HepG2 (cell line): ENCODE results near the gene CAPN10. TPM values are rescaled to one million over a fixed set of nuclear protein-coding genes. Genes with fewer than 3 reads are reported as not detected.

Experiments
- CC2D1A ChIP-seq: sonication (generic); formaldehyde crosslinking; IDR thresholded peaks from 2 replicates; pipeline ENCODE4 v1.8.1; 2023; ENCODE audit warnings: mild to moderate bottlenecking, missing genetic modification reagents
- FOXP1 ChIP-seq, 2 experiments: fragments of 450-650 bp in 1 of 2; IDR thresholded peaks; 2 replicates each; pipeline ENCODE4 v1.6.1; 2017 to 2018; ENCODE audit warnings: antibody characterized with exemption in 1 of 2
- GABPA ChIP-seq, 2 experiments: IDR thresholded peaks; 2 replicates each; pipeline ENCODE4 v1.6.1; 2011 to 2016; ENCODE audit warnings: low read depth in 2 of 2, low read length in 1 of 2, missing biosample characterization in 1 of 2, missing genetic modification characterization in 1 of 2
- HMGXB3 ChIP-seq: sonication (generic); formaldehyde crosslinking; IDR thresholded peaks from 2 replicates; pipeline ENCODE4 v1.4.0; 2020; ENCODE audit warnings: missing genetic modification reagents, borderline replicate concordance
- IRF1 ChIP-seq: sonication (generic); formaldehyde crosslinking; IDR thresholded peaks from 2 replicates; pipeline ENCODE4 v1.4.0; 2020; ENCODE audit warnings: low read depth, mild to moderate bottlenecking, missing genetic modification reagents
- JDP2 ChIP-seq: sonication (generic); formaldehyde crosslinking; IDR thresholded peaks from 2 replicates; pipeline ENCODE4 v1.8.1; 2022; ENCODE audit warnings: missing genetic modification reagents, borderline replicate concordance
- KDM5A ChIP-seq: fragments of 200-600 bp; sonication (generic); IDR thresholded peaks from 2 replicates; pipeline ENCODE4 v1.7.0; 2018; ENCODE audit warnings: antibody characterized with exemption, mild to moderate bottlenecking, low read length, borderline replicate concordance
- KLF12 ChIP-seq: sonication (generic); formaldehyde crosslinking; IDR thresholded peaks from 2 replicates; pipeline ENCODE4 v1.4.0; 2020; ENCODE audit warnings: missing genetic modification reagents, borderline replicate concordance
- MIXL1 ChIP-seq: IDR thresholded peaks from 2 replicates; pipeline ENCODE4 v1.6.1; 2016
- MTA1 ChIP-seq: sonication (generic); formaldehyde crosslinking; IDR thresholded peaks from 2 replicates; pipeline ENCODE4 v1.4.0; 2020; ENCODE audit warnings: missing genetic modification reagents, mild to moderate bottlenecking, borderline replicate concordance
- MXD3 ChIP-seq: IDR thresholded peaks from 2 replicates; pipeline ENCODE4 v1.6.1; 2016; ENCODE audit warnings: mild to moderate bottlenecking, missing biosample characterization, missing genetic modification reagents
- POLR2AphosphoS5 ChIP-seq: IDR thresholded peaks from 2 replicates; pipeline ENCODE4 v1.6.1; 2012; ENCODE audit warnings: low read depth, low read length
- PPARG ChIP-seq: conservative IDR thresholded peaks from 2 replicates; pipeline ENCODE4 v1.6.1; 2016; ENCODE audit warnings: missing biosample characterization, missing genetic modification reagents
- STAG1 ChIP-seq: sonication (generic); formaldehyde crosslinking; IDR thresholded peaks from 2 replicates; pipeline ENCODE4 v1.4.0; 2020; ENCODE audit warnings: missing genetic modification reagents
- TCF12 ChIP-seq, 2 experiments: fragments of 450-650 bp in 1 of 2; sonication (generic) in 1 of 2; formaldehyde crosslinking in 1 of 2; IDR thresholded peaks; 2 replicates each; pipeline versions ENCODE4 v1.6.1 to v1.8.0; 2017 to 2022; ENCODE audit warnings: antibody characterized with exemption in 1 of 2, mild to moderate bottlenecking in 1 of 2, missing genetic modification reagents in 1 of 2, moderate library complexity in 1 of 2
- ZBTB42 ChIP-seq: sonication (generic); formaldehyde crosslinking; IDR thresholded peaks from 2 replicates; pipeline ENCODE4 v1.5.0; 2020; ENCODE audit warnings: mild to moderate bottlenecking, missing genetic modification reagents
- ZNF382 ChIP-seq: sonication (generic); formaldehyde crosslinking; IDR thresholded peaks from 2 replicates; pipeline ENCODE4 v1.5.0; 2020; ENCODE audit warnings: missing genetic modification reagents, mild to moderate bottlenecking, borderline replicate concordance
- ZNF496 ChIP-seq: sonication (generic); formaldehyde crosslinking; IDR thresholded peaks from 2 replicates; pipeline ENCODE4 v1.8.1; 2023; ENCODE audit warnings: mild to moderate bottlenecking, moderate library complexity, missing genetic modification reagents; ENCODE audit not compliant: insufficient replicate concordance
- ZNF563 ChIP-seq: sonication (generic); formaldehyde crosslinking; IDR thresholded peaks from 2 replicates; pipeline ENCODE4 v1.8.0; 2022; ENCODE audit warnings: mild to moderate bottlenecking, moderate library complexity, missing genetic modification reagents
- ZNF570 ChIP-seq: sonication (generic); formaldehyde crosslinking; IDR thresholded peaks from 2 replicates; pipeline ENCODE4 v1.4.0; 2020; ENCODE audit warnings: mild to moderate bottlenecking, missing genetic modification reagents, borderline replicate concordance
- ZNF619 ChIP-seq: sonication (generic); formaldehyde crosslinking; IDR thresholded peaks from 2 replicates; pipeline ENCODE4 v1.4.0; 2020; ENCODE audit warnings: mild to moderate bottlenecking, missing genetic modification reagents
- ZNF672 ChIP-seq: sonication (generic); formaldehyde crosslinking; IDR thresholded peaks from 2 replicates; pipeline ENCODE4 v1.8.1; 2022; ENCODE audit warnings: missing genetic modification reagents
- ZNF746 ChIP-seq: sonication (generic); formaldehyde crosslinking; IDR thresholded peaks from 2 replicates; pipeline ENCODE4 v1.8.0; 2022; ENCODE audit warnings: mild to moderate bottlenecking, missing genetic modification reagents
- ZZZ3 ChIP-seq: sonication (generic); formaldehyde crosslinking; IDR thresholded peaks from 2 replicates; pipeline ENCODE4 v1.4.0; 2020; ENCODE audit warnings: missing genetic modification reagents, mild to moderate bottlenecking, borderline replicate concordance
- polyA plus RNA-seq, 8 experiments: library from polyadenylated mRNA; depleted of rRNA in 3 of 8; stranded (reverse) in 7 of 8; unstranded in 1 of 8; fragments of >200 nt; fragmentation: Illumina TruSeq in 4 of 8; extraction: Trizol in 4 of 8; gene quantifications; 2 replicates each; pipeline versions ENCODE4 v1.2.1 to v1.2.3, GENCODE V29; 2011 to 2016; ENCODE audit warnings: low read depth in 4 of 8, missing spikeins in 1 of 8, mixed read lengths in 1 of 8; ENCODE audit not compliant: insufficient read depth in 1 of 8
- total RNA-seq, 5 experiments: library from RNA; depleted of rRNA; stranded (reverse); fragments of >200 nt; fragmentation: Illumina TruSeq; extraction: Trizol; gene quantifications; 2 replicates each; pipeline ENCODE4 v1.2.3, GENCODE V29; 2016; ENCODE audit warnings: low read depth in 1 of 5

CAPN10 gene
- total and polyA plus RNA-seq, 2 of the 13 experiments (the other 11 are each of a cell fraction or from before 2014, with no cell fraction given), result 27.6 to 32.4 TPM

- TF ChIP-seq ZNF563 (CRISPR knock-in tag) (peak; percentile 44; the same call in 1 of the 2 replicates), KDM5A (no peak), KLF12 (CRISPR knock-in tag) (no peak), ZNF619 (CRISPR knock-in tag) (peak; percentile 55; the same call in 1 of the 2 replicates), STAG1 (CRISPR knock-in tag) (peak; percentile 32; the same call in 1 of the 2 replicates), ZNF746 (peak; percentile 58; the same call in 1 of the 2 replicates), MXD3 (CRISPR knock-in tag) (peak; percentile 73), MIXL1 (CRISPR knock-in tag) (no peak), POLR2AphosphoS5 (no peak), JDP2 (CRISPR knock-in tag) (no peak), IRF1 (no peak), GABPA (IDR thresholded peaks at IDR 0.05; ENCODE audit: low read depth, low read length) (no peak), GABPA (CRISPR knock-in tag; IDR thresholded peaks at IDR 0.05; ENCODE audit: low read depth) (no peak), ZNF382 (no peak), TCF12 (IDR thresholded peaks at IDR 0.05) (no peak), TCF12 (CRISPR knock-in tag; IDR thresholded peaks at IDR 0.05) (peak; percentile 29; the same call in 1 of the 2 replicates), ZBTB42 (CRISPR knock-in tag) (no peak), PPARG (CRISPR knock-in tag) (peak; percentile 82), ZNF672 (no peak), FOXP1 (IDR thresholded peaks at IDR 0.05) (no peak), FOXP1 (CRISPR knock-in tag; IDR thresholded peaks at IDR 0.05) (peak; percentile 10; the same call in 1 of the 2 replicates), HMGXB3 (CRISPR knock-in tag) (peak; percentile 77), ZZZ3 (CRISPR knock-in tag) (no peak), ZNF570 (no peak), ZNF496 (no peak), MTA1 (CRISPR knock-in tag) (peak; percentile 81; the same call in 1 of the 2 replicates), CC2D1A (no peak)
Measured at GRCh38 chr2:240579771-240580614, 6.5 kb upstream of the CAPN10 start (continued).
